Activated B cell treated with CpG ODN at 0.5 μM for 24 hours (primary cell): ENCODE data around the gene EVI5L. TPM values are rescaled to one million over a fixed set of nuclear protein-coding genes. Genes with fewer than 3 reads are reported as not detected.

Experiments
- ATAC-seq: fragments of 200-7000 bp; cut with Tn5 transposase; one replicate; pipeline ENCODE4 v1.10.0; 2021; ENCODE audit warnings: low read depth, mild to moderate bottlenecking, moderate library complexity
- CTCF ChIA-PET: fragments of 350-600 bp; sonication (Branson Sonifier 250); formaldehyde crosslinking; loops from one replicate; lab custom pipeline; 2021; ENCODE audit warnings: antibody characterized with exemption; lab: Charles Lee
- POLR2A ChIA-PET: fragments of 350-600 bp; sonication (Branson Sonifier 250); formaldehyde crosslinking; loops from one replicate; lab custom pipeline; 2021; ENCODE audit warnings: antibody characterized with exemption; lab: Charles Lee
- DNase-seq: peaks from one replicate; pipeline ENCODE4 v3.0.0; 2022
- H3K27ac Mint-ChIP-seq: one replicate; pipeline ENCODE4 v1.8.0; 2020; ENCODE audit warnings: mixed read lengths
- H3K27me3 Mint-ChIP-seq: one replicate; pipeline ENCODE4 v1.8.0; 2021; ENCODE audit warnings: mixed read lengths
- H3K36me3 Mint-ChIP-seq: one replicate; pipeline ENCODE4 v1.8.0; 2021; ENCODE audit warnings: low read depth, mixed read lengths
- H3K4me1 Mint-ChIP-seq: one replicate; pipeline ENCODE4 v1.8.0; 2021; ENCODE audit warnings: mixed read lengths
- H3K4me3 Mint-ChIP-seq: one replicate; pipeline ENCODE4 v1.8.0; 2020; ENCODE audit warnings: mild to moderate bottlenecking, mixed read lengths
- H3K9me3 Mint-ChIP-seq: one replicate; pipeline ENCODE4 v1.8.0; 2020; ENCODE audit warnings: mixed read lengths
- intact Hi-C: fragments of 100-400 bp; cut with micrococcal nuclease; formaldehyde crosslinking; loops from one replicate; pipeline ENCODE4 v1.15.1; 2024
- total RNA-seq: library from RNA; stranded (reverse); gene quantifications from 2 replicates; pipeline ENCODE4 v1.2.3, GENCODE V29; 2022
- TF ChIP-seq, protein P1 (sequence below): fragments of 200-600 bp; IDR thresholded peaks from one replicate; pipeline ENCODE4 v1.8.0; 2022; ENCODE audit warnings: antibody characterized with exemption, mild to moderate bottlenecking

The EVI5L gene
- total RNA-seq, 1 donor from 2014 or later: 12.8 TPM

DNA sequence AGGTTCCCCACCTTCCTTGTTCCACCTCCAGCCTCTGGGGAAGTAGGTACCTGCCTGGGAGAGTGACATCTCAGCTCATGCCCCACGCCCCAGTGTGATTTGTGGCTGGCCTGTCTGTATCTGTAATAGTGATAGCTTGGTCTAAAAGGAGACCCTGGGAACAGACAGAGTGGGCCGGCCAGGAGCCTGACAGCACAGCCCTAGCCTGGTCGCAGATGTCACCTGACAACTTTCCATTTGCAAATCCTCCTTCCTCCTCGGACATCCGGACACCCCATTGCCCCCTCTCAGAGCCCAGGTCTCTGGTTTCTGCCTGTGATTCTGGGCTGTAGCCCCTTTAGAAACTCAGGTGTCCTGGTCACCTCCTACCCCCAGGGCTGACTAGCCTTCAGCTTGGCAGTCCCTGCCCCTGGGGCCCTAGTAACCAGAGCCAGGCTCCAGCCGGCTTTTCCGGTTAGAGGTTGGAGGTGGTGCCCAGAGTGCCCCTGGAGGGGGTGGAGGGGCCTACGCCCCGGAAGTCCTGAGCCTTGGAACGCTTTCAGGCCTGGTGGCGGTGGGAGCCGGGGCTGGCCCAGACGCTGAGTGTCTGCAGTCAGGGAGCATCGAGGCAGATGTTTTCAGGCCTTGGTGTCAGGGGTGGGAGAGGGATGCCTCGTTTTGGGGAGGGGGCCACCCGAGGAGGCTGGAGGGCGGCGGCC lies 64.7 kb downstream of the EVI5L start:
- Mint-ChIP-seq H3K27me3 (peaks cover 23% of the 10 kb centered on the region), H3K27ac (no peak overlapping the region), H3K4me1 (no peaks in the 10 kb centered on the region), H3K36me3 (no peaks in the 10 kb centered on the region), H3K9me3 (no peaks in the 10 kb centered on the region), H3K4me3 (no peak overlapping the region)
- no peak for ATAC-seq
- CTCF ChIA-PET: no interaction called here
- POLR2A ChIA-PET: no interaction called here
- intact Hi-C loops: no loop called here
- TF ChIP-seq, protein P1, sequence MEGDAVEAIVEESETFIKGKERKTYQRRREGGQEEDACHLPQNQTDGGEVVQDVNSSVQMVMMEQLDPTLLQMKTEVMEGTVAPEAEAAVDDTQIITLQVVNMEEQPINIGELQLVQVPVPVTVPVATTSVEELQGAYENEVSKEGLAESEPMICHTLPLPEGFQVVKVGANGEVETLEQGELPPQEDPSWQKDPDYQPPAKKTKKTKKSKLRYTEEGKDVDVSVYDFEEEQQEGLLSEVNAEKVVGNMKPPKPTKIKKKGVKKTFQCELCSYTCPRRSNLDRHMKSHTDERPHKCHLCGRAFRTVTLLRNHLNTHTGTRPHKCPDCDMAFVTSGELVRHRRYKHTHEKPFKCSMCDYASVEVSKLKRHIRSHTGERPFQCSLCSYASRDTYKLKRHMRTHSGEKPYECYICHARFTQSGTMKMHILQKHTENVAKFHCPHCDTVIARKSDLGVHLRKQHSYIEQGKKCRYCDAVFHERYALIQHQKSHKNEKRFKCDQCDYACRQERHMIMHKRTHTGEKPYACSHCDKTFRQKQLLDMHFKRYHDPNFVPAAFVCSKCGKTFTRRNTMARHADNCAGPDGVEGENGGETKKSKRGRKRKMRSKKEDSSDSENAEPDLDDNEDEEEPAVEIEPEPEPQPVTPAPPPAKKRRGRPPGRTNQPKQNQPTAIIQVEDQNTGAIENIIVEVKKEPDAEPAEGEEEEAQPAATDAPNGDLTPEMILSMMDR: no peak
- DNase-seq: no peak

DNA sequence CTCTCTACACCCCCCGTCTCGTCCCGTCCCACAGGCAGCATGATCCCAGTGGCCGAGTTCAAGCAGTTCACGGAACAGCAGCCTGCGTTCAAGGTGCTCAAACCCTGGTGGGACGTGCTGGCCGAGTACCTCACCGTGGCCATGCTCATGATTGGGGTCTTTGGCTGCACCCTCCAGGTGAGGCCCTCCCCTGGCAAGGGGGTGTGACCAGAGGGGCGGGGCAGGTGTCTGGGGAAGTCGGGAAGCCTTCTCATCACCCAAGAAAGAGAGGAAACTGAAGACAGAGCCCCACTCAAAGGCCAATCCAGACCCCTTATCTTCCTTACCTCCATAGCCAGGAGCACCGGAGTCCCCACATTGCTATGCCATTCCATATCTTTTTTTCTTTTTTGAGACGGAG lies 65.5 kb downstream of the EVI5L start:
- no peak for ATAC-seq

DNA sequence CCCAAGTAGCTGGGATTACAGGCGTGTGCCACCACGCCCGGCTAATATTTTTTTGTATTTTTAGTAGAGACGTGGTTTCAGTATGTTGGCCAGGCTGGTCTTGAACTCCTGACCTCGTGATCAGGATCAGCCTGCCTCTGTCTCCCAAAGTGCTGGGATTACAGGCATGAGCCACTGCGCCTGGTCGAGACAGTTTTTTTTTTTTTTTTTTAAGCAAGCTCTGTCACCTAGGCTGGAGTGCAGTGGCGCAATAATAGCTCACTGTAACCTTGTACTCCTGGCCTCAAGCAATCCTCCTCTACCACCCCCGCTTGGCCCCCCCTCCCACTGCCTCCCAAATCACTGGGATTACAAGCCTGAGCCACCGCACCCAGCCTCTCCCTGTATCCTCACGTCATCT lies 67.3 kb downstream of the EVI5L start:
- ChIA-PET CTCF (no interaction called here), POLR2A (interaction anchor here (0.6 kb wide), 1 partner anchor 236 kb away, joined by 3 read pairs; no protein-coding TSS in a partner anchor)
- intact Hi-C loops: no loop called here
- H3K36me3 Mint-ChIP-seq: no peaks in the 10 kb centered on the region
- ATAC-seq (no peak), DNase-seq (no peak)
- H3K4me1 Mint-ChIP-seq: no peaks in the 10 kb centered on the region
- H3K4me3 Mint-ChIP-seq: no peak overlapping the region
- H3K27me3 Mint-ChIP-seq: peaks cover 14% of the 10 kb centered on the region
- H3K27ac Mint-ChIP-seq: no peak overlapping the region
- TF ChIP-seq, protein P1: no peak
- H3K9me3 Mint-ChIP-seq: no peaks in the 10 kb centered on the region

More for the DNA sequence above, 65.5 kb downstream of the EVI5L start:
- POLR2A ChIA-PET: no interaction called here
- H3K4me3 Mint-ChIP-seq: no peak overlapping the region
- H3K9me3 Mint-ChIP-seq: no peaks in the 10 kb centered on the region
- peaks cover 21% of the 10 kb centered on the region for H3K27me3 Mint-ChIP-seq
- TF ChIP-seq, protein P1: no peak
- intact Hi-C loops: no loop called here
- no peak overlapping the region for H3K27ac Mint-ChIP-seq
- no peak for DNase-seq
- CTCF ChIA-PET: no interaction called here
- H3K4me1 Mint-ChIP-seq: no peaks in the 10 kb centered on the region
- H3K36me3 Mint-ChIP-seq: no peaks in the 10 kb centered on the region

DNA sequence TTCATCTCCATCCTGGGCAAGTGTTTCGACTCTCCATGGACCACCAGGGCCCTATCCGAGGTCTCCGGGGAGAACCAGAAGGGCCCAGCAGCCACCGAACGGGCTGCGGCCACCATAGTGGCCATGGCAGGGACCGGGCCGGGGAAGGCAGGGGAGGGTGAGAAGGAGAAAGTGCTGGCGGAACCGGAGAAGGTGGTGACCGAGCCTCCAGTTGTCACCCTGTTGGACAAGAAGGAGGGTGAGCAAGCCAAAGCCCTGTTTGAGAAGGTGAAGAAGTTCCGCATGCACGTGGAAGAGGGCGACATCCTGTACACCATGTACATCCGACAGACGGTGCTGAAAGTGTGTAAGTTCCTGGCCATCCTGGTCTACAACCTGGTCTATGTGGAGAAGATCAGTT lies 68.9 kb downstream of the EVI5L start:
- POLR2A ChIA-PET: interaction anchor here (0.6 kb wide), 1 partner anchor 28 kb away, joined by 9 read pairs; no protein-coding TSS in a partner anchor
- H3K36me3 Mint-ChIP-seq: peaks cover 3% of the 10 kb centered on the region
- CTCF ChIA-PET: no interaction called here
- no peak for DNase-seq
- ATAC-seq: no peak
- H3K9me3 Mint-ChIP-seq: no peaks in the 10 kb centered on the region
- intact Hi-C loops: no loop called here
- peaks cover 13% of the 10 kb centered on the region for H3K4me1 Mint-ChIP-seq
- peaks cover 13% of the 10 kb centered on the region for H3K27me3 Mint-ChIP-seq
- H3K27ac Mint-ChIP-seq: no peak overlapping the region
- TF ChIP-seq, protein P1: no peak
- H3K4me3 Mint-ChIP-seq: no peak overlapping the region

DNA sequence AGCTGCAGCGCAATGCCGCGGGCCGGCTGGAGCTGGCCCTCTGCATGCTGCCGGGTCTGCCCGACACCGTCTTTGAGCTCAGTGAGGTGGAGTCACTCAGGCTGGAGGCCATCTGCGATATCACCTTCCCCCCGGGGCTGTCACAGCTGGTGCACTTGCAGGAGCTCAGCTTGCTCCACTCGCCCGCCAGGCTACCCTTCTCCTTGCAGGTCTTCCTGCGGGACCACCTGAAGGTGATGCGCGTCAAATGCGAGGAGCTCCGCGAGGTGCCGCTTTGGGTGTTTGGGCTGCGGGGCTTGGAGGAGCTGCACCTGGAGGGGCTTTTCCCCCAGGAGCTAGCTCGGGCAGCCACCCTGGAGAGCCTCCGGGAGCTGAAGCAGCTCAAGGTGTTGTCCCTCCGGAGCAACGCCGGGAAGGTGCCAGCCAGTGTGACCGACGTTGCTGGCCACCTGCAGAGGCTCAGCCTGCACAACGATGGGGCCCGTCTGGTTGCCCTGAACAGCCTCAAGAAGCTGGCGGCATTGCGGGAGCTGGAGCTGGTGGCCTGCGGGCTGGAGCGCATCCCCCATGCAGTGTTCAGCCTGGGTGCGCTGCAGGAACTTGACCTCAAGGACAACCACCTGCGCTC lies 69.8 kb downstream of the EVI5L start:
- intact Hi-C loops: no loop called here
- peaks cover 19% of the 10 kb centered on the region for H3K4me1 Mint-ChIP-seq
- H3K27ac Mint-ChIP-seq: no peak overlapping the region
- no peak overlapping the region for H3K4me3 Mint-ChIP-seq
- H3K27me3 Mint-ChIP-seq: peaks cover 10% of the 10 kb centered on the region
- no peak for DNase-seq
- ATAC-seq: no peak
- peaks cover 8% of the 10 kb centered on the region for H3K36me3 Mint-ChIP-seq
- no peaks in the 10 kb centered on the region for H3K9me3 Mint-ChIP-seq
- ChIA-PET CTCF (interaction anchor here (0.9 to 1.9 kb wide), 3 partner anchors 31 to 332 kb away, joined by 3 to 5 read pairs (median 4); partner anchors contain the start of gene TIMM44), POLR2A (interaction anchor here (1.2 kb wide), 1 partner anchor 262 kb away, joined by 4 read pairs; no protein-coding TSS in a partner anchor)
- TF ChIP-seq, protein P1: no peak
